Liver (tissue), 3 donors: ENCODE results near the gene BARHL1.

Experiments used
- SP1 ChIP-seq: IDR thresholded peaks from 2 replicates; pipeline ENCODE4 v1.6.1; 2018; ENCODE audit warnings: antibody characterized with exemption, mild to moderate bottlenecking
- YY1 ChIP-seq: IDR thresholded peaks from 2 replicates; pipeline ENCODE4 v1.6.1; 2016; ENCODE audit warnings: antibody characterized with exemption, mild to moderate bottlenecking
- TF ChIP-seq, protein P1 (sequence below): fragments of 150-350 bp; IDR thresholded peaks from 2 replicates; pipeline ENCODE4 v1.5.1; 2017; ENCODE audit warnings: improper control_type of control experiment, low read depth, low read length; ENCODE audit not compliant: missing input control
- TF ChIP-seq, protein P2 (sequence below): IDR thresholded peaks from 2 replicates; pipeline ENCODE4 v1.6.1; 2016; ENCODE audit warnings: antibody characterized with exemption, mild to moderate bottlenecking
- donor health status: healthy.
- donor health status: healthy.

DNA sequence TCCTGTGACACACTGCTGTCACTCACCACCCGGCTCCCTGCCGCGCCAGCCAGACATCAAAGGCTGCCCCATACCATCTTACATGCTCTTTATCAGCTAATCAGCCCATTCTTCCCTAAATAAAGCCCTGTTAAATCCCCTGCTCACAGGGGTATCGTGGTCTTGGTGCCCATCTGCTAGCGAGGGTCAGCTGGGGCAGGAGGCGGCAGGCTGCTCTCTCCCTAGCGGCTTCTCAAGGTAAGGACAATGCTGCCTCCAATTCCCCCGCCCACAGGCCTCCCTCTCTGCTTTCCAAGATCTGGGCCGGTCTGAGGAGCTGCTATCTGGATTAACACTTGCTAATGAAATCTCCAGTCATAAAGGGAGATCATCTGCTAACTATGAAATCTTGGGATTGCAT, 26.8 kb downstream of the BARHL1 start:
- TF ChIP-seq YY1 (no peak), SP1 (no peak)
- TF ChIP-seq, protein P1, sequence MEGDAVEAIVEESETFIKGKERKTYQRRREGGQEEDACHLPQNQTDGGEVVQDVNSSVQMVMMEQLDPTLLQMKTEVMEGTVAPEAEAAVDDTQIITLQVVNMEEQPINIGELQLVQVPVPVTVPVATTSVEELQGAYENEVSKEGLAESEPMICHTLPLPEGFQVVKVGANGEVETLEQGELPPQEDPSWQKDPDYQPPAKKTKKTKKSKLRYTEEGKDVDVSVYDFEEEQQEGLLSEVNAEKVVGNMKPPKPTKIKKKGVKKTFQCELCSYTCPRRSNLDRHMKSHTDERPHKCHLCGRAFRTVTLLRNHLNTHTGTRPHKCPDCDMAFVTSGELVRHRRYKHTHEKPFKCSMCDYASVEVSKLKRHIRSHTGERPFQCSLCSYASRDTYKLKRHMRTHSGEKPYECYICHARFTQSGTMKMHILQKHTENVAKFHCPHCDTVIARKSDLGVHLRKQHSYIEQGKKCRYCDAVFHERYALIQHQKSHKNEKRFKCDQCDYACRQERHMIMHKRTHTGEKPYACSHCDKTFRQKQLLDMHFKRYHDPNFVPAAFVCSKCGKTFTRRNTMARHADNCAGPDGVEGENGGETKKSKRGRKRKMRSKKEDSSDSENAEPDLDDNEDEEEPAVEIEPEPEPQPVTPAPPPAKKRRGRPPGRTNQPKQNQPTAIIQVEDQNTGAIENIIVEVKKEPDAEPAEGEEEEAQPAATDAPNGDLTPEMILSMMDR, result no peak
- TF ChIP-seq, protein P2, sequence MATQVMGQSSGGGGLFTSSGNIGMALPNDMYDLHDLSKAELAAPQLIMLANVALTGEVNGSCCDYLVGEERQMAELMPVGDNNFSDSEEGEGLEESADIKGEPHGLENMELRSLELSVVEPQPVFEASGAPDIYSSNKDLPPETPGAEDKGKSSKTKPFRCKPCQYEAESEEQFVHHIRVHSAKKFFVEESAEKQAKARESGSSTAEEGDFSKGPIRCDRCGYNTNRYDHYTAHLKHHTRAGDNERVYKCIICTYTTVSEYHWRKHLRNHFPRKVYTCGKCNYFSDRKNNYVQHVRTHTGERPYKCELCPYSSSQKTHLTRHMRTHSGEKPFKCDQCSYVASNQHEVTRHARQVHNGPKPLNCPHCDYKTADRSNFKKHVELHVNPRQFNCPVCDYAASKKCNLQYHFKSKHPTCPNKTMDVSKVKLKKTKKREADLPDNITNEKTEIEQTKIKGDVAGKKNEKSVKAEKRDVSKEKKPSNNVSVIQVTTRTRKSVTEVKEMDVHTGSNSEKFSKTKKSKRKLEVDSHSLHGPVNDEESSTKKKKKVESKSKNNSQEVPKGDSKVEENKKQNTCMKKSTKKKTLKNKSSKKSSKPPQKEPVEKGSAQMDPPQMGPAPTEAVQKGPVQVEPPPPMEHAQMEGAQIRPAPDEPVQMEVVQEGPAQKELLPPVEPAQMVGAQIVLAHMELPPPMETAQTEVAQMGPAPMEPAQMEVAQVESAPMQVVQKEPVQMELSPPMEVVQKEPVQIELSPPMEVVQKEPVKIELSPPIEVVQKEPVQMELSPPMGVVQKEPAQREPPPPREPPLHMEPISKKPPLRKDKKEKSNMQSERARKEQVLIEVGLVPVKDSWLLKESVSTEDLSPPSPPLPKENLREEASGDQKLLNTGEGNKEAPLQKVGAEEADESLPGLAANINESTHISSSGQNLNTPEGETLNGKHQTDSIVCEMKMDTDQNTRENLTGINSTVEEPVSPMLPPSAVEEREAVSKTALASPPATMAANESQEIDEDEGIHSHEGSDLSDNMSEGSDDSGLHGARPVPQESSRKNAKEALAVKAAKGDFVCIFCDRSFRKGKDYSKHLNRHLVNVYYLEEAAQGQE, result no peak
